ENCODE results near the gene NUP160.
A peak's percentile ranks its signal among the peaks of the same experiment; 100 is the strongest.
"Not testable (repeated sequence)": the region's sequence is repeated elsewhere in the genome, so short reads cannot be mapped to it uniquely, and the experiment has no call there.

NUP160 gene

GRCh38 chr11:47847892-47848699 lies at the start of gene NUP160:
Gene NUP160, minus strand, starts transcription at chr11:47848350. Its CDS starts 32 bp downstream, at chr11:47848318.
- peak; percentile 39 for DNase-seq

GRCh38 chr11:47896199-47896598 lies 48.0 kb upstream of the NUP160 start:
- no peak for DNase-seq

GRCh38 chr11:47895035-47895434 lies 46.9 kb upstream of the NUP160 start:
- no peak for DNase-seq

- DNase-seq = not testable (repeated sequence)
These were observed 44.6 kb upstream of the NUP160 start for GRCh38 chr11:47892546-47893276.

- no peak for DNase-seq
These were observed 43.7 kb upstream of the NUP160 start for GRCh38 chr11:47891886-47892285.

GRCh38 chr11:47889714-47890441 lies 41.7 kb upstream of the NUP160 start:
- no peak for DNase-seq

- no peak for DNase-seq
These were observed 39.9 kb upstream of the NUP160 start for GRCh38 chr11:47887910-47888569.

- DNase-seq = no peak
These were observed 37.9 kb upstream of the NUP160 start for GRCh38 chr11:47886096-47886495.

- DNase-seq = not testable (repeated sequence)
These were observed 34.3 kb upstream of the NUP160 start for GRCh38 chr11:47882437-47882836.

GRCh38 chr11:47881145-47881544 lies 33.0 kb upstream of the NUP160 start:
- DNase-seq = no peak

- no peak for DNase-seq
These were observed 31.4 kb upstream of the NUP160 start for GRCh38 chr11:47879259-47880158.

- not testable (repeated sequence) for DNase-seq
These were observed 27.7 kb upstream of the NUP160 start for GRCh38 chr11:47875858-47876257.

GRCh38 chr11:47870404-47870803 lies 22.3 kb upstream of the NUP160 start:
- DNase-seq = no peak

- no peak for DNase-seq
These were observed 21.6 kb upstream of the NUP160 start for GRCh38 chr11:47869544-47870393.

- no peak for DNase-seq
These were observed 19.7 kb upstream of the NUP160 start for GRCh38 chr11:47867823-47868222.

- DNase-seq = not testable (repeated sequence)
These were observed 18.7 kb upstream of the NUP160 start for GRCh38 chr11:47866892-47867291.

- no peak for DNase-seq
These were observed 16.8 kb upstream of the NUP160 start for GRCh38 chr11:47864901-47865300.

GRCh38 chr11:47863898-47864430 lies 15.8 kb upstream of the NUP160 start:
- DNase-seq = no peak

GRCh38 chr11:47863189-47863897 lies 15.2 kb upstream of the NUP160 start:
- no peak for DNase-seq

- no peak for DNase-seq
These were observed 13.6 kb upstream of the NUP160 start for GRCh38 chr11:47861728-47862127.

Measured in NCI-H1694 treated with DMSO at 0.1 percent for 48 hours (cell line).